GM12878 (cell line): Measurements from ENCODE around the gene GSG1L2. TPM values are rescaled to one million over a fixed set of nuclear protein-coding genes. Genes with fewer than 3 reads are reported as not detected.

Experiments
- ATAC-seq: fragments of 200-7000 bp; cut with Tn5 transposase; 3 replicates; pipeline ENCODE4 v1.9.1; 2020; ENCODE audit warnings: mild to moderate bottlenecking, moderate library complexity
- BruUV-seq: library from RNA; stranded (reverse); fragments of 400-500 nt; replicated peaks from 2 replicates; lab custom pipeline; 2021; lab: Mats Ljungman, UMichigan
- CTCF ChIA-PET: fragments of 300-600 bp; sonication (Branson Sonifier 250); formaldehyde crosslinking; extraction: SDS; loops from one replicate; lab custom pipeline; 2021; ENCODE audit warnings: inconsistent platforms; lab: Yijun Ruan, JAX
- POLR2A ChIA-PET: fragments of 350-600 bp; formaldehyde crosslinking; extraction: SDS; loops from one replicate; lab custom pipeline; 2021; ENCODE audit warnings: inconsistent platforms; lab: Charles Lee
- RAD21 ChIA-PET: fragments of 300-600 bp; sonication (Branson Sonifier 250); formaldehyde crosslinking; loops from one replicate; lab custom pipeline; 2023; ENCODE audit warnings: antibody characterized with exemption; ENCODE audit not compliant: unreplicated experiment; lab: Charles Lee
- SMC1A ChIA-PET: fragments of 300-600 bp; sonication (Branson Sonifier 250); formaldehyde crosslinking; loops from one replicate; lab custom pipeline; 2023; ENCODE audit not compliant: unreplicated experiment, uncharacterized antibody; lab: Charles Lee
- DNase-seq: peaks from one replicate; pipeline ENCODE4 v3.0.0-alpha.2; 2011; ENCODE audit warnings: low read depth, low spot score
- FAIRE-seq: peaks from 3 replicates; lab custom pipeline; 2011; peaks lifted over from hg19 to GRCh38; lab: Jason Lieb, UNC
- H2AFZ ChIP-seq: 2 replicates; pipeline ENCODE4 v1.6.0; 2011; ENCODE audit warnings: low read depth, low read length, control low read depth; ENCODE audit not compliant: control insufficient read depth
- H3K27ac ChIP-seq: 2 replicates; pipeline ENCODE4 v1.5.1; 2011; ENCODE audit warnings: control low read depth; ENCODE audit not compliant: control insufficient read depth, insufficient read depth
- H3K27me3 ChIP-seq, 2 experiments: replicated peaks in 1 of 2; 2 replicates each; pipeline versions ENCODE4 v1.6.0 to v1.6.1; 2011; ENCODE audit warnings: low read length in 1 of 2; ENCODE audit not compliant: control insufficient read depth in 2 of 2, insufficient read depth in 2 of 2
- H3K36me3 ChIP-seq, 2 experiments: 2 replicates each; pipeline ENCODE4 v1.5.1; 2011; ENCODE audit warnings: low read length in 1 of 2; ENCODE audit not compliant: control insufficient read depth in 2 of 2, insufficient read depth in 2 of 2
- H3K4me1 ChIP-seq: 2 replicates; pipeline ENCODE4 v1.6.1; 2011; ENCODE audit warnings: mild to moderate bottlenecking, low read length, moderate library complexity, mixed read lengths; ENCODE audit not compliant: control insufficient read depth, insufficient read depth
- H3K4me2 ChIP-seq: 2 replicates; pipeline ENCODE4 v1.6.0; 2011; ENCODE audit warnings: control low read depth; ENCODE audit not compliant: control insufficient read depth, insufficient read depth
- H3K4me3 ChIP-seq: fragments of 200-600 bp; sonication (generic); 2 replicates; pipeline ENCODE4 v1.5.1; 2016
- H3K79me2 ChIP-seq: 2 replicates; pipeline ENCODE4 v1.6.0; 2011; ENCODE audit warnings: low read length; ENCODE audit not compliant: control insufficient read depth, insufficient read depth
- H3K9ac ChIP-seq: 2 replicates; pipeline ENCODE4 v1.8.0; 2011; ENCODE audit warnings: low read length, control low read depth, mixed read lengths; ENCODE audit not compliant: control insufficient read depth, insufficient read depth
- H3K9me3 ChIP-seq: replicated peaks from 3 replicates; pipeline ENCODE4 v1.5.1; 2011; ENCODE audit warnings: mild to moderate bottlenecking, low read length; ENCODE audit not compliant: control insufficient read depth, insufficient read depth
- H4K20me1 ChIP-seq: 2 replicates; pipeline ENCODE4 v1.6.0; 2011; ENCODE audit not compliant: control insufficient read depth, insufficient read depth
- ATF2 ChIP-seq: IDR thresholded peaks from 2 replicates; pipeline ENCODE4 v1.6.1; 2012; ENCODE audit warnings: low read length, inconsistent platforms
- CEBPB ChIP-seq, 2 experiments: fragments of 150-350 bp in 1 of 2; IDR thresholded peaks; 2 replicates each; pipeline ENCODE4 v1.6.1; 2012 to 2014; ENCODE audit warnings: low read depth in 2 of 2, low read length in 2 of 2, borderline replicate concordance in 1 of 2, inconsistent platforms in 1 of 2
- CHD2 ChIP-seq: IDR thresholded peaks from 2 replicates; pipeline ENCODE4 v1.6.1; 2011; ENCODE audit warnings: low read depth, low read length, improper control_type of control experiment, borderline replicate concordance
- CTCF ChIP-seq, 3 experiments: IDR thresholded peaks in 2 of 3; conservative IDR thresholded peaks in 1 of 3; 2 replicates each; pipeline ENCODE4 v1.5.1; 2011; ENCODE audit warnings: low read depth in 3 of 3, low read length in 3 of 3, mild to moderate bottlenecking in 3 of 3, control low read depth in 2 of 3, moderate library complexity in 2 of 3, inconsistent platforms in 1 of 3, mixed read lengths in 1 of 3; ENCODE audit not compliant: control insufficient read depth in 2 of 3, insufficient read depth in 1 of 3; ENCODE audit errors: extremely low read depth in 1 of 3
- DPF2 ChIP-seq: fragments of 450-650 bp; IDR thresholded peaks from 2 replicates; pipeline ENCODE4 v1.6.1; 2017; ENCODE audit warnings: mild to moderate bottlenecking
- EP300 ChIP-seq, 2 experiments: fragments of 150-350 bp in 1 of 2; IDR thresholded peaks; 2 replicates each; pipeline ENCODE4 v1.6.1; 2011 to 2012; ENCODE audit warnings: low read depth in 2 of 2, low read length in 2 of 2, borderline replicate concordance in 1 of 2, improper control_type of control experiment in 1 of 2, inconsistent platforms in 1 of 2; ENCODE audit not compliant: control insufficient read depth in 1 of 2
- IKZF1 ChIP-seq: fragments of 450-650 bp; conservative IDR thresholded peaks from 2 replicates; pipeline ENCODE4 v1.6.1; 2017; ENCODE audit warnings: antibody characterized with exemption, mild to moderate bottlenecking
- MAX ChIP-seq: IDR thresholded peaks from 2 replicates; pipeline ENCODE4 v1.6.1; 2012; ENCODE audit warnings: low read depth, low read length, improper control_type of control experiment
- PML ChIP-seq: IDR thresholded peaks from 2 replicates; pipeline ENCODE4 v1.6.1; 2012; ENCODE audit warnings: low read length, inconsistent platforms
- RAD21 ChIP-seq: IDR thresholded peaks from 2 replicates; pipeline ENCODE4 v1.6.1; 2011; ENCODE audit warnings: mild to moderate bottlenecking, low read depth, low read length, moderate library complexity; ENCODE audit not compliant: insufficient read depth
- RCOR1 ChIP-seq: conservative IDR thresholded peaks from 2 replicates; pipeline ENCODE4 v1.6.1; 2012; ENCODE audit warnings: low read depth, low read length, improper control_type of control experiment
- SP1 ChIP-seq: IDR thresholded peaks from one replicate; pipeline ENCODE4 v1.6.1; 2011; ENCODE audit warnings: low read depth, low read length
- SRF ChIP-seq, 2 experiments: IDR thresholded peaks; 2 replicates each; pipeline ENCODE4 v1.6.1; 2011; ENCODE audit warnings: low read depth in 2 of 2, low read length in 2 of 2, mild to moderate bottlenecking in 1 of 2, moderate library complexity in 1 of 2
- TARDBP ChIP-seq: IDR thresholded peaks from 2 replicates; pipeline ENCODE4 v1.6.1; 2016; ENCODE audit warnings: borderline replicate concordance
- TCF7 ChIP-seq: IDR thresholded peaks from 2 replicates; pipeline ENCODE4 v1.6.1; 2014; ENCODE audit warnings: antibody characterized with exemption, borderline replicate concordance
- ZBED1 ChIP-seq: IDR thresholded peaks from 2 replicates; pipeline ENCODE4 v1.6.1; 2016; ENCODE audit warnings: borderline replicate concordance
- WGBS: methylation state at CpG from one replicate; pipeline ENCODE4 v1.1.6; 2016; ENCODE audit warnings: low lambda C conversion rate; ENCODE audit not compliant: insufficient replicate concordance, insufficient coverage; ENCODE audit errors: missing lambda C conversion rate; 5-methylcytosine and 5-hydroxymethylcytosine counted together
- in situ Hi-C: fragments of 300-500 bp; cut with MboI; formaldehyde crosslinking; loops from 9 replicates; pipeline ENCODE4 v1.14.3; 2018; ENCODE audit warnings: mixed read lengths
- intact Hi-C: fragments of 100-400 bp; cut with micrococcal nuclease; formaldehyde crosslinking; loops from one replicate; pipeline ENCODE4 v1.14.2; 2022; ENCODE audit not compliant: unreplicated experiment
- polyA plus RNA-seq, 11 experiments: library from polyadenylated mRNA; depleted of rRNA in 4 of 11; unstranded in 6 of 11; stranded (reverse) in 5 of 11; fragments of >200 nt; fragmentation: Nextera tagmentation in 4 of 11; fragmentation: Illumina TruSeq in 1 of 11; extraction: Ambion mirVana in 4 of 11; extraction: Trizol in 1 of 11; gene quantifications; 1 replicate in 1 of 11; 2 replicates in 10 of 11; pipeline versions ENCODE4 v1.2.1 to v1.2.3, GENCODE V29; 2011 to 2016; ENCODE audit warnings: inconsistent platforms in 2 of 11, missing spikeins in 2 of 11, low read depth in 1 of 11
- total RNA-seq, 4 experiments: library from RNA; depleted of rRNA in 3 of 4; stranded (reverse); fragments of >200 nt in 3 of 4; fragmentation: Illumina TruSeq in 1 of 4; extraction: Trizol in 1 of 4; gene quantifications; 2 replicates each; pipeline versions ENCODE4 v1.2.1 to v1.2.3, GENCODE V29; 2013 to 2021
- TF ChIP-seq, protein P1 (sequence below): fragments of 450-650 bp; IDR thresholded peaks from 2 replicates; pipeline ENCODE4 v1.6.1; 2017; ENCODE audit warnings: mild to moderate bottlenecking

The GSG1L2 gene
- total and polyA plus RNA-seq, 10 of the 15 experiments (the other 5 are each of a cell fraction or from before 2014, with no cell fraction given): not detected

DNA sequence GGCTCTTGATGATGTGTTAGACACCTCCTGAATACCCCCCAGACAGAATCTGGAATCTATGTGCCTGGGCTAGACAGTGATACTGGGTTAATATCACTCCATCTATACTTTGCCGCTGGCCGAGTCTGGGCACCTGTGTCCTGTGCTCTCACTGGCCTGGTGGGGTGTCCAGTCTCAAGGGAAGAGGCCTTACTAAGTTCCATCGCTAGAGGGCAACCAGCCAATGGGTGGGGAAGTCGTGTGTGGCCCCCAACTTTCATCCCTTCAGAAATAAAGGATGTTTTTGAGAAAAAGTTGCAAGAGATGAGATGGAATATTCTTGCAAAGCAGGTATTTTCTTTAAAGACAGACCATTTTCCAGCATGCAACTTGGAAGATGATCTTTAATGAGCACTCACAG, 2.2 kb upstream of the GSG1L2 start:
- no peak for FAIRE-seq
- Histone ChIP-seq H3K36me3 (no peaks in the 10 kb centered on the region), H3K9ac (no peak overlapping the region), H3K9me3 (no peaks in the 10 kb centered on the region), H3K4me1 (no peaks in the 10 kb centered on the region), H3K79me2 (no peaks in the 10 kb centered on the region), H2AFZ (no peak overlapping the region), H3K4me3 (no peak overlapping the region), H3K27me3 (peaks cover 0 to 2% of the 10 kb centered on the region in 2 experiments; a peak in 1 of 4 replicates), H4K20me1 (no peaks in the 10 kb centered on the region), H3K4me2 (no peak overlapping the region), H3K27ac (no peak overlapping the region)
- no peak for TF ChIP-seq PML
- no peak for TF ChIP-seq SP1
- TF ChIP-seq TCF7: no peak
- no peak for TF ChIP-seq ATF2
- no peak for TF ChIP-seq DPF2
- no peak for TF ChIP-seq CTCF (IDR thresholded peaks at IDR 0.05 in 2 of 3, conservative IDR thresholded peaks at IDR 0.05 in 1 of 3; ENCODE audit: control insufficient read depth in 2 of 3, extremely low read depth in 1 of 3, insufficient read depth in 1 of 3, low read depth in 3 of 3, low read length in 3 of 3)
- no peak for TF ChIP-seq EP300 (IDR thresholded peaks at IDR 0.05; ENCODE audit: borderline replicate concordance in 1 of 2, control insufficient read depth in 1 of 2, low read depth in 2 of 2, low read length in 2 of 2)
- TF ChIP-seq RCOR1: no peak
- TF ChIP-seq MAX: no peak
- no peak for TF ChIP-seq RAD21
- no peak for TF ChIP-seq IKZF1
- no peak for TF ChIP-seq SRF (IDR thresholded peaks at IDR 0.05; ENCODE audit: low read depth in 2 of 2, low read length in 2 of 2)
- no peak for TF ChIP-seq CEBPB (IDR thresholded peaks at IDR 0.05; ENCODE audit: borderline replicate concordance in 1 of 2, low read depth in 2 of 2, low read length in 2 of 2)
- no peak for TF ChIP-seq CHD2
- TF ChIP-seq ZBED1: no peak
- TF ChIP-seq, protein P1, sequence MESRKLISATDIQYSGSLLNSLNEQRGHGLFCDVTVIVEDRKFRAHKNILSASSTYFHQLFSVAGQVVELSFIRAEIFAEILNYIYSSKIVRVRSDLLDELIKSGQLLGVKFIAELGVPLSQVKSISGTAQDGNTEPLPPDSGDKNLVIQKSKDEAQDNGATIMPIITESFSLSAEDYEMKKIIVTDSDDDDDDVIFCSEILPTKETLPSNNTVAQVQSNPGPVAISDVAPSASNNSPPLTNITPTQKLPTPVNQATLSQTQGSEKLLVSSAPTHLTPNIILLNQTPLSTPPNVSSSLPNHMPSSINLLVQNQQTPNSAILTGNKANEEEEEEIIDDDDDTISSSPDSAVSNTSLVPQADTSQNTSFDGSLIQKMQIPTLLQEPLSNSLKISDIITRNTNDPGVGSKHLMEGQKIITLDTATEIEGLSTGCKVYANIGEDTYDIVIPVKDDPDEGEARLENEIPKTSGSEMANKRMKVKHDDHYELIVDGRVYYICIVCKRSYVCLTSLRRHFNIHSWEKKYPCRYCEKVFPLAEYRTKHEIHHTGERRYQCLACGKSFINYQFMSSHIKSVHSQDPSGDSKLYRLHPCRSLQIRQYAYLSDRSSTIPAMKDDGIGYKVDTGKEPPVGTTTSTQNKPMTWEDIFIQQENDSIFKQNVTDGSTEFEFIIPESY: no peak
- TF ChIP-seq TARDBP: no peak
- SMC1A ChIA-PET: no interaction called here
- intact Hi-C loops (no loop called here), in situ Hi-C loops (no loop called here)
- POLR2A ChIA-PET: no interaction called here
- BruUV-seq: no TSS peak
- ATAC-seq: no peak
- CTCF ChIA-PET: no interaction called here
- DNase-seq: no peak
- RAD21 ChIA-PET: no interaction called here
- WGBS: 27% methylated on average over 4 of the region's 4 CpGs
